Stimulated activated CD4-positive, alpha-beta T cell treated with anti-CD3 and anti-CD28 coated beads, Interleukin-2, amount 100 ng/mL, for 4 hours (primary cell): Measurements from ENCODE around the gene MEIOSIN.

ENCODE experiments used
- DNase-seq: peaks from one replicate; pipeline ENCODE4 v3.0.0-alpha.2; 2020; ENCODE audit warnings: low read depth

Gene MEIOSIN

DNA sequence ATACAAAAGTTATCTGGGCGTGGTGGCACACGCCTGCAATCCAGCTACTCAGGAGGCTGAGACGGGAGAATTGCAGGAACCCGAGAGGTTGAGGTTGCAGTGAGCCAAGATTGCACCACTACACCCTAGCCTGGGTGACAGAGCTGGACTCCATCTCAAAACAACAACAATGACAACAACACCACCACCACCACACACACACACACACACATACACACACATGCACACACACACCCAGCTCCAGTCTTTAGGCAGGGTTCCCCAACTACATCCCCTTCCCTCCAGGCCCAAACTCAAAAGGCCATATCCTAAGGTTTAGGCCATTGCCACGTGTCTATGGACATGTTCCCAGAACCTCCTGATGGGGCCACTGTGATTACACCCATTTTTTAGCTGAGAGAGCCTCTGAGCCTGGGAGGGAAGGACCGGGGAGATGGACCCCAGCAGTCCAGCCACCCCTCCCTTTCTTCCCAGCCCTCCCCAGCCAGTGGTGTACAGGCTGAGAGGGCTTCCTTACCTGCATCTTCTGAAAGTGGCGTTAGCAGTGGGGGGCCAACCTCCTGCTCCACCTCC, 68.5 kb downstream of the MEIOSIN start:
- no peak for DNase-seq

GRCh38 chr19:45804140-45804958, 71.1 kb downstream of the MEIOSIN start:
- no peak for DNase-seq

DNA sequence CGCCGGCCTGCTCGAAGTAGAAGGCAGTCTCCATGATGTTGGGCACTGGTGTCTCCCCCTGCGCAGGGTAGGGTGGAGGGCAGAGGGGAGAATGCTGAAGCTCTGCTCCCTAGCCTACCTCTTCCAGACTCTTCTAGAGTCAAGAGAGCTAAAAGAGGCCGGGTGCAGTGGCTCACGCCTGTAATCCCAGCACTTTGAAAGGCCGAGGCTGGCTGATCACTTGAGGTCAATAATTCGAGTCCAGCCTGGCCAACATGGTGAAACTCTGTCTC, 71.7 kb downstream of the MEIOSIN start:
- DNase-seq: no peak

- DNase-seq: no peak
Observed at GRCh38 chr19:45805719-45806118, 72.5 kb downstream of the MEIOSIN start.

DNA sequence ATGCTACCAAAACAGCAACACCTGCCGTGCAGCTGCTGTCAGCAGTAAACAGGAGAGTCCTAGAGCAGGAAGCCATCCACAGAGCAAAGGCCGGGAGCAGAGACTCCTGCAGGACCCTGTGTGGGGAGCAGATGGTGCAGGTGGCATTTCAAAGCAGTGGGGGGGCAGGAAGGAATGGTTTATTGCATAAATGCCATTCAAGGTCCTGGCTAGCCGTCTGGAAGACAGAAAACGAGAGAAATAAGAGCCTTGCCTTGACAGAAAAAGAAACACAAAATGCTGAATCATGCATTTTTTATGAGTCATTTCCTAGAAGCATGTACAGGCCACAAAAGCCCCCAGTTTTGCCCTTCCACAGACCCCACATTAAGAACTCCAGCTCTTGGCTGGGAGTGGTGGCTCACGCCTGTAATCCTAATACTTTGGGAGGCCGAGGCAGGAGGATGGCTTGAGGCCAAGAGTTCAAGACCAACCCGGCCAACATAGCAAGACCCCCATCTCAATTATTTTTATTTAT, 76.5 kb downstream of the MEIOSIN start:
- no peak for DNase-seq

- DNase-seq: no peak
Observed at GRCh38 chr19:45812297-45812696, 79.1 kb downstream of the MEIOSIN start.
